Chondrocyte (in vitro differentiated cells): ENCODE measurements around the gene CGB3. TPM values are rescaled to one million over a fixed set of nuclear protein-coding genes. Genes with fewer than 3 reads are reported as not detected.

Experiments used
- DNase-seq: peaks from one replicate; pipeline ENCODE4 v3.0.0; 2021; ENCODE audit warnings: mixed read lengths, low spot score
- H3K27ac Mint-ChIP-seq: one replicate; pipeline ENCODE4 v1.8.0; 2021; ENCODE audit warnings: mild to moderate bottlenecking, moderate library complexity, mixed read lengths; ENCODE audit not compliant: unreplicated experiment
- H3K27me3 Mint-ChIP-seq: 2 replicates; pipeline ENCODE4 v1.8.0; 2021; ENCODE audit warnings: low read depth, mixed read lengths
- H3K36me3 Mint-ChIP-seq: 2 replicates; pipeline ENCODE4 v1.8.0; 2021; ENCODE audit warnings: low read depth, mixed read lengths
- H3K4me1 Mint-ChIP-seq: 2 replicates; pipeline ENCODE4 v1.8.0; 2021; ENCODE audit warnings: low read depth, mild to moderate bottlenecking, mixed read lengths
- H3K4me3 Mint-ChIP-seq: one replicate; pipeline ENCODE4 v1.8.0; 2021; ENCODE audit warnings: mild to moderate bottlenecking, moderate library complexity, mixed read lengths; ENCODE audit not compliant: unreplicated experiment
- H3K9me3 Mint-ChIP-seq: 2 replicates; pipeline ENCODE4 v1.8.0; 2021; ENCODE audit warnings: low read depth, mixed read lengths
- CTCF ChIP-seq: fragments of 200-600 bp; sonication (generic); IDR thresholded peaks from 2 replicates; pipeline ENCODE4 v1.5.0; 2021; ENCODE audit warnings: antibody characterized with exemption, mild to moderate bottlenecking, moderate library complexity
- total RNA-seq: library from RNA; stranded (reverse); gene quantifications from 3 replicates; pipeline ENCODE4 v1.2.1, GENCODE V29; 2021

The CGB3 gene
- total RNA-seq, 1 donor from 2014 or later: not detected

GRCh38 chr19:49010453-49010852 is 13.7 kb downstream of the CGB3 start:
- no peak for TF ChIP-seq CTCF
- no peak overlapping the region for H3K27ac Mint-ChIP-seq
- no peak for DNase-seq
- H3K36me3 Mint-ChIP-seq: peaks cover 15% of the 10 kb centered on the region
- no peak overlapping the region for H3K4me3 Mint-ChIP-seq
- H3K27me3 Mint-ChIP-seq: no peaks in the 10 kb centered on the region
- no peaks in the 10 kb centered on the region for H3K4me1 Mint-ChIP-seq
- no peaks in the 10 kb centered on the region for H3K9me3 Mint-ChIP-seq

GRCh38 chr19:49009828-49010227 is 14.3 kb downstream of the CGB3 start:
- Mint-ChIP-seq H3K27me3 (no peaks in the 10 kb centered on the region), H3K36me3 (peaks cover 16% of the 10 kb centered on the region), H3K4me1 (no peaks in the 10 kb centered on the region), H3K27ac (no peak overlapping the region), H3K4me3 (no peak overlapping the region), H3K9me3 (no peaks in the 10 kb centered on the region)
- DNase-seq: no peak
- TF ChIP-seq CTCF: no peak

GRCh38 chr19:49006905-49007304 is 17.2 kb downstream of the CGB3 start:
- no peaks in the 10 kb centered on the region for H3K4me1 Mint-ChIP-seq
- H3K9me3 Mint-ChIP-seq: no peaks in the 10 kb centered on the region
- H3K27me3 Mint-ChIP-seq: no peaks in the 10 kb centered on the region
- peaks cover 19% of the 10 kb centered on the region for H3K36me3 Mint-ChIP-seq
- no peak for TF ChIP-seq CTCF
- H3K27ac Mint-ChIP-seq: no peak overlapping the region
- no peak for DNase-seq
- H3K4me3 Mint-ChIP-seq: no peak overlapping the region

- Mint-ChIP-seq H3K4me1 (no peaks in the 10 kb centered on the region), H3K27ac (no peak overlapping the region), H3K27me3 (no peaks in the 10 kb centered on the region), H3K9me3 (no peaks in the 10 kb centered on the region), H3K36me3 (peaks cover 12% of the 10 kb centered on the region), H3K4me3 (no peak overlapping the region)
- TF ChIP-seq CTCF: no peak
- no peak for DNase-seq
These were observed 19.0 kb downstream of the CGB3 start for GRCh38 chr19:49004964-49005614.

GRCh38 chr19:49004133-49004532 is 20.0 kb downstream of the CGB3 start:
- no peaks in the 10 kb centered on the region for H3K9me3 Mint-ChIP-seq
- H3K4me1 Mint-ChIP-seq: peaks cover 6% of the 10 kb centered on the region
- DNase-seq: no peak
- H3K27me3 Mint-ChIP-seq: no peaks in the 10 kb centered on the region
- H3K36me3 Mint-ChIP-seq: peaks cover 15% of the 10 kb centered on the region
- H3K4me3 Mint-ChIP-seq: no peak overlapping the region
- TF ChIP-seq CTCF: no peak
- no peak overlapping the region for H3K27ac Mint-ChIP-seq
